NCI-H774 (cell line): Measurements from ENCODE around the gene ANKRD24.
"Not testable (repeated sequence)": the region's sequence is repeated elsewhere in the genome, so short reads cannot be mapped to it uniquely, and the experiment has no call there.

Source experiments
- DNase-seq: peaks from one replicate; lab custom pipeline; 2025; lab: John Stamatoyannopoulos, UW

ANKRD24 gene

DNA sequence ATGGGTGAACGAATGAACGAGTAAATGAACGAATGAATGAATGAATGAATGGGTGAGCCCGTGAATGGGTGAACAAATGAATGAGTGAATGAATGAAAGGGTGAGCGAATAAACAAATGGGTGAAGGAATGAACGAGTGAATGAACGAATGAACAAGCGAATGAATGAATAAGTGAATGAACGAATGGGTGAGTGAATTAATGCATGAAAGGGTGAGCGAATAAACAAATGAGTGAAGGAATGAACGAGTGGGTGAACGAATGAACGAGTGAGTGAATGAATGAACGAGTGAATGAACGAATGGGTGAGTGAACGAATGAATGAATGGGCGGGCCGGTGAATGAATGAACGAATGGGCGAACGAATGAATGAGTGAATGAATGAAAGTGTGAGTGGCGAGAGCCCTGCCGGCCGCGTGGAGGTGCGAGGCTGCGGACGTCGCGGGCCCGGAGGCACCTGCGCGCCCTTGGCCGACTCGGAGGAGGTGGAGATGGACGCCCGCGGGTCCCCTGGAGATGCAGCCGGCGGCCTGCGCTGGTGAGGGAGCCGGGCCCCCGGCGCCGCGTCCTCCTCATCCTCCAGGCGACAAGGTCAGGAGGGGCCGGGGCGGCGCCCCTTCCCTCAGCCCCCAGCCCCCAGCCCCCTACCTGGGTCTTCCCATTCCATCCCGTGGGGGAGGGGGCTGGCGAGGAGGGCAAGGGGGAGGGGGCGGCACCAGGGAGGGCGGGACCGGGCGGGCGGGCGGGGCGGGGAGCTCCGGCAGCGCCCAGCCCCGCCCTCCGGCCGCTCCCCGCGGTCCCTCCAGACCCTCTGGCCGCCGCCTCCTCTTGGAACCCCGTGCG lies 15.4 kb downstream of the ANKRD24 start:
- DNase-seq: no peak

GRCh38 chr19:4198467-4199126 lies 16.1 kb downstream of the ANKRD24 start:
- DNase-seq: no peak

GRCh38 chr19:4199699-4200293 lies 17.3 kb downstream of the ANKRD24 start:
- DNase-seq: peak; percentile 16

DNA sequence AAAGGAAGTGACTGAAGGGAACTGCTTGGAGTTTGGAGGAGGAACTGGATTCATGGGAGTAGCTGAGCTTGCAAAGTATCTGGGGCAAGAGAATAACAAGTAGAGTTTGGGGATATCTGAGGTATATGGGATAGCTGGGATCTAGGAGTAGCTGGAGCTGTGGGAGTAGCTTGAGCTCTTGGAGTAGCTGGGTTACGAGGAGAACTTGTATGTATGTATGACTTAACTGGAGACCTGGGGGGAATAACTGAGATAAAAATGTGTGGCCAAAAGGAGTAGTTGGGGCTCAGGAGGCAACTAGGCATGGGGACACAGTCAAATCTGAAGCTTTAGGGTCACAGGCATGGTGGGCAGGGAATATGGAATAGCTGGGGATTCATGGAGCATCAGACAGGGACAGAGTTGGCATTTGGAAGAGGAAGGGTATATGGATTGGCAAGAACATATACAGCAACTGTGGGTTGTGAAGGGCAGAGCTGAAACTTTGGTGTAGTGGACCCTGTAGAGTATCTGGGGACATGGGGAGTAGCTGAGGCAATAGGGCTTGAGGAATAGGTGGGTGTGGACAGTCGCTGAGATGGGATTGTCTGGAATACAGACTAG lies 18.6 kb downstream of the ANKRD24 start:
- no peak for DNase-seq

GRCh38 chr19:4201798-4202197 lies 19.3 kb downstream of the ANKRD24 start:
- no peak for DNase-seq

DNA sequence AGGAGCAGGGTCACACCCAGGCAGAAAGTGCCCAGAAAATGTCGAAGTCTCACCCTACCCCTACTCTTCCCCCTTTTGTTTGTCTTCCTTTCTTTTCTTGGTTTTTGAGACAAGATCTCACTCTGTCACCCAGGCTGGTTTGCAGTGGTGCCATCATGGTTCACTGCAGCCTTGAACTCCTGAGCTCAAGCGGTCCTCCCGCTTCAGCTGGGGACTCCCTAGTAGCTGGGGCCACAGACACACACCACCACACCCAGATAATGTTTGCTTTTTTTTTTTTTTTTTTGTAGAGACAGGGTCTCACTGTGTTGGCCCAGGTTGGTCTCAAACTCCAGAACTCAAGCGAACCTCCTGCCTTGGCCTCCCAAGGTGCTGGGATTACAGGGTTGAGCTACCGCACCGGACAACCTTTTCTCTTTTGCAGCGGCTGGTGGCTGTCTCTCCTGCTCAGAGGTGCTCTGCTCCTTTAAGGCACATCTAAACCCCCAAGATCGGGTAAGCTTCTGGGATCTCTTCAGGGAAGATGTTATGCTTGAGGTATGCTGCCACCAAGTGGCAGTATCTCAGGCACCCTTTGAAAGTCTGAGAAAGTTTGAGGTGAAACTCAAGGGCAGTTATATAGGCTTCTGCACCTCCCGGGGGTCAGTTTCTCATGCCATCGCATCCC lies 24.5 kb downstream of the ANKRD24 start:
- DNase-seq: no peak

DNA sequence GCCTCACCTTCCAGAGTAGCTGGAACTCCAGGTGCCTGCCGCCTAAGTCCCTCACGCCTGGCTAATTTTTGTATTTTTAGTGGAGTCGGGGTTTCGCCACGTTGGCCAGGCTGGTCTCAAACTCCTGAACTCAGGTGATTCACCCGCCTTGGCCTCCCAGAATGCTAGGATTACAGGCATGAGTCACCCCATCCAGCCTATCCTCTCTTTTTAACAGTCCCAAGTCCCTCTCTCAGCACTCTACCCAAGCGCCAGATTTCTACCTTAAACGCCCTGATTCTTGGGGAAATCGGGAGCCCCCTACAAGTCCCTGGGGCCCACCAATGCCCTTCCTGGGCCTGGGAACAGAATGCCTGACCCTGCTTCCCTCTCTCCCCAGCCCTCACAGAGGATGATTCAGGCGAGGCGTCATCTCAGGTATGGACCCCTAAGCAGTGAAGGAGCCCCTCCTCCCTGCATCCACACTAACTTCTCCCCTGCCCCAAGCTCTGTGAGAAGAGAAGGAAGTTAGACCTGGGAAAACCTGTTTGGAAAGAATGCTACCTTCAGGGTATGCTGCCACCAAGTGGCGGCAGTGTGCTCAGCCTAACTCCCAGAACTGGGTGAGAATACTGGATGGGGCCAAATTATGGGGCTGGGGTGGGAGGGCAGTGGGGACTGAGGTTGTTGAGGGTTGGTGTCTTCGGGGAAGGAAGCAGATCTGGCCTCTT lies 26.1 kb downstream of the ANKRD24 start:
- no peak for DNase-seq

GRCh38 chr19:4210166-4210731 lies 27.8 kb downstream of the ANKRD24 start:
- DNase-seq: no peak

DNA sequence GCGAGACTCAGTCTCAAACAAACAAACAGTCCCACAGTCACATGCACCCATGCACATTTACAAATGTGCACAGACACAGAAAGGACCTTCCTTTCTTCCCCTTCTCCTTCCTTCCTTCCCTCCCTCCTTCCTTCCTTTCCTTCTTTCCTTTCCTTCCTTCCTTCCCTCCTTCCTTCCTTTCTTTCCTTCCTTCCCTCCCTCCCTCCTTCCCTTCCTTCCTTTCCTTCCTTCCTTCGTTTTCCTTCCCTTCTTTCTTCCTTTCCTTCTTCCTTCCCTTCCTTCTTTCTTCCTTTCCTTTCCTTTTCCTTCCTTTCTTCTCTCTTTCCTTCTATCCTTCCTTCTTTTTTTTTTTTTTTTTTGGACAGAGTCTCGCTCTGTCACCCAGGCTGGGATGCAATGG lies 30.6 kb downstream of the ANKRD24 start:
- DNase-seq: no peak

GRCh38 chr19:4215807-4216206 lies 33.3 kb downstream of the ANKRD24 start:
- DNase-seq: no peak

DNA sequence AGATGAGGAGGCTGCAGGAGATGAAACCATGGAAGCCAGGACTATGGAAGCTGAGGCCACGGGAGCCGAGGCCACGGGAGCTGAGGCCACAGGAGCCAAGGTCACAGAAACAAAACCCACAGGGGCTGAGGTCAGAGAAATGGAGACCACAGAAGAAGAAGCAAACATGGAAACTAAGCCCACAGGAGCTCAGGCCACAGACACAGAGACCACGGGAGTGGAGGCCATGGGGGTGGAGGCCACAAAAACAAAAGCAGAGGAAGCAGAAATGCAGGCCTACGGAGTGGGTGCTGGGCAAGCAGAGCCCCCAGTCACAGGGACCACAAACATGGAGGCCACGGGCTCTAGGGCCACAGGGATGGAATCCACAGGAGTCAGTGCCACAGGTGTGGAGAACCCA lies 34.4 kb downstream of the ANKRD24 start:
- no peak for DNase-seq

GRCh38 chr19:4217429-4218264 lies 35.2 kb downstream of the ANKRD24 start:
- DNase-seq: no peak

DNA sequence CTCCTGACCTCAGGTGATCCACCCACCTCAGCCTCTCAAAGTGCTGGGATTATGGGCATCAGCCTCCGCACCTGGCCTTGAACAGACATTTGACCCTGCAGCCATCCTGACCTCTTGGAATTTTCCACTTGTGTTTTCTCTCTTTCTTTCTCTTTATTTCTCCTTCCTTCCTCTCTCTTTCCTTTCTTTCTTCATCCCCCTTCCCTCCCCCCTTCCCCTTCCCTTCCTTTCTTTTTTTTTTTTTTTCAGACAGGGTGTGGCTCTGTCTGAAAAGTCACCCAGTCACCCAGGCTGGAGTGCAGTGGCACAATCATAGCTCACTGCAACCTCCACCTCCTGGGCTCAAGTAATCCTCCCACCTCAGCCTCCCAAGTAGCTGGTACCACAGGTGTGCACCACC lies 36.0 kb downstream of the ANKRD24 start:
- not testable (repeated sequence) for DNase-seq

GRCh38 chr19:4220188-4220587 lies 37.7 kb downstream of the ANKRD24 start:
- DNase-seq: no peak

- no peak for DNase-seq
Measured at GRCh38 chr19:4224470-4224869, 42.0 kb downstream of the ANKRD24 start.

GRCh38 chr19:4225885-4226284 lies 43.4 kb downstream of the ANKRD24 start:
- no peak for DNase-seq

- DNase-seq: no peak
Measured at GRCh38 chr19:4227771-4228170, 45.3 kb downstream of the ANKRD24 start.

DNA sequence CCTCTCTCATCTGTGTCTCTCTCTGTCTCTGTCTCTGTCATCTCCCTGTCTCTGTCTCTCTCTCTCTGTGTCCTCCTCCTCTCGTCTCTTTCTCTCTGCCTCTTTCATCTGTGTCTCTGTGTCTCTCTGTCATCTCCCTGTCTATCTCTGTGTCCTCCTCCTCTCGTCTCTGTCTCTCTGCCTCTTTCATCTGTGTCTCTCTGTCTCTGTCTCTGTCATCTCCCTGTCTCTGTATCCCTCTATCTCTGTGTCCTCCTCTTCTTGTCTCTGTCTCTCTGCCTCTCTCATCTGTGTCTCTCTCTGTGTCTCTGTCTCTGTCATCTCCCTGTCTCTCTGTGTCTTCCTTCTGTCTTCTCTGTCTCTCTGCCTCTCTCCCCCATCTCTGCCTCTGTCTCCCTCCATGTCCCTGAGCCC lies 46.3 kb downstream of the ANKRD24 start:
- no peak for DNase-seq

DNA sequence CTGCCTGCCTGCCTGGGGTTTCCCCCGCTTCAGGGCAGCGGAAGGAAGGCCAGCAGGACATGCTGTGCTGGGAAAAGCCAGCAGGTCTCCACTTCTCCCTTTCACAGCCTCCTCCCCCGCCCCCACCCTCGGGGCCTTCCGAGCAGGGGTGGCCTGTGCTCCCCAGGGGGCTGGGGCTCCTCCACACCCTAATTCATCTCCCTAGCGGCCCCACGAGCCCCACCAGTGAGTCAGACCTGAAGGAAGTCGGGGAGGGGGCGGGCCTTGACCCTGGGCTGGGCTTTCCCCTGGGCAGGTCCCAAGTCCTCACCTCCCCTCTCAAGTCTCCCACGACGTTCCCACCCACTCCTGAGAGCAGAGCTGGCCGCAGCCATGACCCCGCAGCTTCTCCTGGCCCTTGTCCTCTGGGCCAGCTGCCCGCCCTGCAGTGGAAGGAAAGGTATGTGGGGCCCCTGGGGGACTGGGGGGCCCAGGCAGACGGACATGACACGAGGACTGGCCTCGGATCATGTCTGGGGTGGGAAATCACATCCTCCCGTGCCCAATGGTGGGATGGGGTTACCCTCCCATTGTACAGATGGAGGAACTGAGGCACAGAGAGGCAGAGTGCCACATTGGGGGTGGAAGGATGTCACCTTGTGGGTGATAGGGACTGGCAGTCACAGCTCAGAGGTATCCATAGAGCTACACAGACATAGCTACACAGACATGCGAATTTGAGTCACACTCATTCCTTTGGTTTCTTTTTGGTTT lies 46.9 kb downstream of the ANKRD24 start, which contains the start of gene EBI3:
EBI3 (plus strand) TSS at position 345 of the 753 bp plus-strand sequence; CDS start at position 373, 28 bp downstream.
- DNase-seq: no peak
